Hematopoietic multipotent progenitor cell (in vitro differentiated cells): Measurements from ENCODE around the gene RIN3. TPM values are rescaled to one million over a fixed set of nuclear protein-coding genes. Genes with fewer than 3 reads are reported as not detected.

Experiments
- DNase-seq, 3 donors: peaks; one replicate each; pipeline ENCODE4 v3.0.0-alpha.2; 2011 to 2015; ENCODE audit warnings: low read depth in 2 of 3, low spot score in 2 of 3
- total RNA-seq: library from RNA; depleted of rRNA; stranded (reverse); fragments of >200 nt; gene quantifications from one replicate; pipeline ENCODE4 v1.2.3, GENCODE V29; 2012

Gene RIN3
- total RNA-seq, 1 donor, result 73.5 TPM

GRCh38 chr14:92656306-92657081 lies 142.9 kb downstream of the RIN3 start:
- no peak for DNase-seq

GRCh38 chr14:92657457-92658142 lies 144.0 kb downstream of the RIN3 start:
- no peak for DNase-seq

GRCh38 chr14:92658160-92658559 lies 144.6 kb downstream of the RIN3 start:
- DNase-seq, result no peak

GRCh38 chr14:92658684-92659083 lies 145.1 kb downstream of the RIN3 start:
- DNase-seq, result no peak

- peak in 2 of 3 donors; percentile 80 to 91 for DNase-seq
These were observed 146.4 kb downstream of the RIN3 start for GRCh38 chr14:92659765-92660561.

GRCh38 chr14:92660571-92660970 lies 147.0 kb downstream of the RIN3 start:
- DNase-seq, result no peak

GRCh38 chr14:92663049-92663448 lies 149.5 kb downstream of the RIN3 start:
- no peak for DNase-seq

GRCh38 chr14:92665661-92666110 lies 152.1 kb downstream of the RIN3 start:
- DNase-seq, result peak in 2 of 3 donors; percentile 95 to 99

GRCh38 chr14:92666251-92666650 lies 152.7 kb downstream of the RIN3 start:
- DNase-seq, result no peak

- no peak for DNase-seq
These were observed 154.8 kb downstream of the RIN3 start for GRCh38 chr14:92668276-92668973.

- peak in 2 of 3 donors; percentile 73 to 86 for DNase-seq
These were observed 156.6 kb downstream of the RIN3 start for GRCh38 chr14:92670160-92670559.

- DNase-seq, result no peak
These were observed 157.2 kb downstream of the RIN3 start for GRCh38 chr14:92670643-92671366.

- DNase-seq, result no peak
These were observed 160.1 kb downstream of the RIN3 start for GRCh38 chr14:92673601-92674150.

- DNase-seq, result no peak
These were observed 161.8 kb downstream of the RIN3 start for GRCh38 chr14:92675421-92675820.

- DNase-seq, result peak in 2 of 3 donors; percentile 37 to 46
These were observed 162.4 kb downstream of the RIN3 start for GRCh38 chr14:92675976-92676375.

- no peak for DNase-seq
These were observed 163.0 kb downstream of the RIN3 start for GRCh38 chr14:92676403-92677086.

GRCh38 chr14:92677087-92677668 lies 163.6 kb downstream of the RIN3 start:
- peak in 1 of 3 donors; percentile 44 for DNase-seq

GRCh38 chr14:92677955-92678354 lies 164.4 kb downstream of the RIN3 start:
- DNase-seq, result no peak

- no peak for DNase-seq
These were observed 165.2 kb downstream of the RIN3 start for GRCh38 chr14:92678766-92679165.
